Subcutaneous adipose tissue (tissue), 4 donors: Measurements from ENCODE around the gene TBXT. TPM values are rescaled to one million over a fixed set of nuclear protein-coding genes. Genes with fewer than 3 reads are reported as not detected.

Source experiments
- CTCF ChIP-seq: fragments of 450-650 bp; IDR thresholded peaks from one replicate; pipeline ENCODE4 v1.5.1; 2016; ENCODE audit warnings: low read depth, mild to moderate bottlenecking, control low read depth, antibody characterized with exemption, moderate library complexity
- total RNA-seq, 4 donors: library from RNA; depleted of rRNA; stranded (reverse); fragments of >200 nt; gene quantifications; one replicate each; pipeline ENCODE4 v1.1.0, GENCODE V29; 2016

TBXT gene
- total RNA-seq, 4 donors from 2014 or later: not detected

- TF ChIP-seq CTCF: no peak
Observed at GRCh38 chr6:166168616-166169548, 1.2 kb upstream of the TBXT start.

GRCh38 chr6:166167258-166167731 is 356 bp downstream of the TBXT start:
- TF ChIP-seq CTCF: no peak

- TF ChIP-seq CTCF: no peak
Observed at GRCh38 chr6:166166314-166167257, 1.1 kb downstream of the TBXT start.

GRCh38 chr6:166165558-166166313 is 1.9 kb downstream of the TBXT start:
- TF ChIP-seq CTCF: no peak

- TF ChIP-seq CTCF: no peak
Observed at GRCh38 chr6:166162599-166163342, 4.9 kb downstream of the TBXT start.

GRCh38 chr6:166157930-166158617 is 9.6 kb downstream of the TBXT start:
- no peak for TF ChIP-seq CTCF
